GM12878 (cell line): Measurements from ENCODE around the gene POU4F2.

Source experiments
- CHD2 ChIP-seq: IDR thresholded peaks from 2 replicates; pipeline ENCODE4 v1.6.1; 2011; ENCODE audit warnings: low read depth, low read length, improper control_type of control experiment, borderline replicate concordance
- EP300 ChIP-seq, 2 experiments: fragments of 150-350 bp in 1 of 2; IDR thresholded peaks; 2 replicates each; pipeline ENCODE4 v1.6.1; 2011 to 2012; ENCODE audit warnings: low read depth in 2 of 2, low read length in 2 of 2, borderline replicate concordance in 1 of 2, improper control_type of control experiment in 1 of 2, inconsistent platforms in 1 of 2; ENCODE audit not compliant: control insufficient read depth in 1 of 2
- POLR2A ChIP-seq: IDR thresholded peaks from 2 replicates; pipeline ENCODE4 v1.6.1; 2011; ENCODE audit warnings: low read depth, mild to moderate bottlenecking, low read length
- POLR2AphosphoS5 ChIP-seq: IDR thresholded peaks from 2 replicates; pipeline ENCODE4 v1.6.1; 2011; ENCODE audit warnings: mild to moderate bottlenecking, low read length, inconsistent platforms
- STAT3 ChIP-seq: IDR thresholded peaks from 2 replicates; pipeline ENCODE4 v1.6.1; 2011; ENCODE audit warnings: low read depth, low read length, improper control_type of control experiment
- TF ChIP-seq, protein P1 (sequence below): IDR thresholded peaks from 2 replicates; pipeline ENCODE4 v1.6.1; 2011; ENCODE audit warnings: low read depth, low read length, improper control_type of control experiment, borderline replicate concordance
- TF ChIP-seq, protein P2 (sequence below), 3 experiments: IDR thresholded peaks in 2 of 3; conservative IDR thresholded peaks in 1 of 3; 2 replicates each; pipeline ENCODE4 v1.5.1; 2011; ENCODE audit warnings: low read depth in 3 of 3, low read length in 3 of 3, mild to moderate bottlenecking in 3 of 3, control low read depth in 2 of 3, moderate library complexity in 2 of 3, inconsistent platforms in 1 of 3, mixed read lengths in 1 of 3; ENCODE audit not compliant: control insufficient read depth in 2 of 3, insufficient read depth in 1 of 3; ENCODE audit errors: extremely low read depth in 1 of 3

DNA sequence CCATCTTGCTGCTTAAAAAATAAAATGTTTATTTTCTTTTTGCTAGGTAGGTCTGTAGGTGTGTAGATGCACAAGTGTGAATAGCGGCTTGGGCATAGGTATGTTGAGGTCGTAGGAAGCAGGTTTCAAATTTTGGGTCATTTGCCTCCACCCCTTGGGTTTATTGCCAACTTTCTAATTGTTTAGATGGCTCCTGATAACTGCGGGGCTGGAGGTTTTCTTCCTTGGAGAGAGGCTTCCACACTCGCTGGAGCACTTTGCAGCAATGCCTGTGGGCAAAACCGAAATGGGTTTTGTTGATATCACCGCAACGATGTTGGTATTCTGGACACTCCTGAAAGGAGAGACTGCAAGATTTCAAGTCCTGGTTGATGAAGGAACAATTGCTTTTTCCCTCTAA is 3.9 kb upstream of the POU4F2 start:
- no peak for TF ChIP-seq POLR2A
- TF ChIP-seq, protein P1, sequence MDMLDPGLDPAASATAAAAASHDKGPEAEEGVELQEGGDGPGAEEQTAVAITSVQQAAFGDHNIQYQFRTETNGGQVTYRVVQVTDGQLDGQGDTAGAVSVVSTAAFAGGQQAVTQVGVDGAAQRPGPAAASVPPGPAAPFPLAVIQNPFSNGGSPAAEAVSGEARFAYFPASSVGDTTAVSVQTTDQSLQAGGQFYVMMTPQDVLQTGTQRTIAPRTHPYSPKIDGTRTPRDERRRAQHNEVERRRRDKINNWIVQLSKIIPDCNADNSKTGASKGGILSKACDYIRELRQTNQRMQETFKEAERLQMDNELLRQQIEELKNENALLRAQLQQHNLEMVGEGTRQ: no peak
- TF ChIP-seq, protein P2, sequence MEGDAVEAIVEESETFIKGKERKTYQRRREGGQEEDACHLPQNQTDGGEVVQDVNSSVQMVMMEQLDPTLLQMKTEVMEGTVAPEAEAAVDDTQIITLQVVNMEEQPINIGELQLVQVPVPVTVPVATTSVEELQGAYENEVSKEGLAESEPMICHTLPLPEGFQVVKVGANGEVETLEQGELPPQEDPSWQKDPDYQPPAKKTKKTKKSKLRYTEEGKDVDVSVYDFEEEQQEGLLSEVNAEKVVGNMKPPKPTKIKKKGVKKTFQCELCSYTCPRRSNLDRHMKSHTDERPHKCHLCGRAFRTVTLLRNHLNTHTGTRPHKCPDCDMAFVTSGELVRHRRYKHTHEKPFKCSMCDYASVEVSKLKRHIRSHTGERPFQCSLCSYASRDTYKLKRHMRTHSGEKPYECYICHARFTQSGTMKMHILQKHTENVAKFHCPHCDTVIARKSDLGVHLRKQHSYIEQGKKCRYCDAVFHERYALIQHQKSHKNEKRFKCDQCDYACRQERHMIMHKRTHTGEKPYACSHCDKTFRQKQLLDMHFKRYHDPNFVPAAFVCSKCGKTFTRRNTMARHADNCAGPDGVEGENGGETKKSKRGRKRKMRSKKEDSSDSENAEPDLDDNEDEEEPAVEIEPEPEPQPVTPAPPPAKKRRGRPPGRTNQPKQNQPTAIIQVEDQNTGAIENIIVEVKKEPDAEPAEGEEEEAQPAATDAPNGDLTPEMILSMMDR (IDR thresholded peaks at IDR 0.05 in 2 of 3, conservative IDR thresholded peaks at IDR 0.05 in 1 of 3; ENCODE audit: control insufficient read depth in 2 of 3, extremely low read depth in 1 of 3, insufficient read depth in 1 of 3, low read depth in 3 of 3, low read length in 3 of 3): no peak
- TF ChIP-seq CHD2: no peak
- TF ChIP-seq EP300 (IDR thresholded peaks at IDR 0.05; ENCODE audit: borderline replicate concordance in 1 of 2, control insufficient read depth in 1 of 2, low read depth in 2 of 2, low read length in 2 of 2): no peak
- no peak for TF ChIP-seq POLR2AphosphoS5
- TF ChIP-seq STAT3: no peak
